ENCODE data around the gene NKX2-1. TPM values are rescaled to one million over a fixed set of nuclear protein-coding genes. Genes with fewer than 3 reads are reported as not detected.

The NKX2-1 gene
- total and polyA plus RNA-seq, 4 experiments from 2014 or later = not detected

GRCh38 chr14:36538051-36538450 is 18.0 kb upstream of the NKX2-1 start:
- H3K27ac ChIP-seq (ENCODE audit: low read depth, low read length) = no peak overlapping the region
- Mint-ChIP-seq H3K27me3 (peaks cover 8 to 14% of the 10 kb centered on the region in 2 donors), H3K27ac (no peak overlapping the region), H3K36me3 (peaks cover 0 to 2% of the 10 kb centered on the region in 2 donors), H3K4me1 (no peaks in the 10 kb centered on the region), H3K9me3 (peaks cover 0 to 18% (median 9%) of the 10 kb centered on the region in 8 donors), H3K4me3 (no peak overlapping the region)
- no peaks in the 10 kb centered on the region for H3K36me3 ChIP-seq (ENCODE audit: insufficient read depth, low read length)
- ChIA-PET POLR2A (ENCODE audit: partially characterized antibody) (no interaction called here), CTCF (ENCODE audit: partially characterized antibody) (no interaction called here)
- DNase-seq = no peak
- intact Hi-C loops (cut with micrococcal nuclease) = no loop called here
- no peaks in the 10 kb centered on the region for H3K4me1 ChIP-seq (ENCODE audit: insufficient read depth, low read length)
- no peaks in the 10 kb centered on the region for H3K27me3 ChIP-seq (ENCODE audit: insufficient read depth, low read length)
- no peak overlapping the region for H3K4me3 ChIP-seq (ENCODE audit: low read length in 2 of 2)
- no peaks in the 10 kb centered on the region for H3K9me3 ChIP-seq (ENCODE audit: control insufficient read depth in 1 of 2, low read length in 2 of 2)

GRCh38 chr14:36529062-36529461 is 9.0 kb upstream of the NKX2-1 start:
- no peaks in the 10 kb centered on the region for H3K9me3 ChIP-seq (ENCODE audit: control insufficient read depth in 1 of 2, low read length in 2 of 2)
- no peak for DNase-seq
- Mint-ChIP-seq H3K4me1 (peaks cover 0 to 2% (median 1%) of the 10 kb centered on the region in 4 donors), H3K4me3 (no peak overlapping the region), H3K27me3 (peaks cover 45 to 48% of the 10 kb centered on the region in 2 donors), H3K9me3 (peaks cover 0 to 7% (median 3%) of the 10 kb centered on the region in 8 donors), H3K27ac (no peak overlapping the region), H3K36me3 (no peaks in the 10 kb centered on the region)
- no peak overlapping the region for H3K27ac ChIP-seq (ENCODE audit: low read depth, low read length)
- CTCF ChIA-PET (ENCODE audit: partially characterized antibody) = no interaction called here
- intact Hi-C loops (cut with micrococcal nuclease) = no loop called here
- no peak overlapping the region for H3K4me3 ChIP-seq (ENCODE audit: low read length in 2 of 2)
- POLR2A ChIA-PET (ENCODE audit: partially characterized antibody) = no interaction called here
- no peaks in the 10 kb centered on the region for H3K4me1 ChIP-seq (ENCODE audit: insufficient read depth, low read length)
- no peaks in the 10 kb centered on the region for H3K36me3 ChIP-seq (ENCODE audit: insufficient read depth, low read length)
- peaks cover 11% of the 10 kb centered on the region for H3K27me3 ChIP-seq (ENCODE audit: insufficient read depth, low read length)

- no peaks in the 10 kb centered on the region for H3K9me3 ChIP-seq (ENCODE audit: control insufficient read depth in 1 of 2, low read length in 2 of 2)
- intact Hi-C loops (cut with micrococcal nuclease) = no loop called here
- H3K27me3 ChIP-seq (ENCODE audit: insufficient read depth, low read length) = peaks cover 23% of the 10 kb centered on the region
- ChIA-PET POLR2A (ENCODE audit: partially characterized antibody) (no interaction called here), CTCF (ENCODE audit: partially characterized antibody) (no interaction called here)
- DNase-seq = no peak
- no peak overlapping the region for H3K27ac Mint-ChIP-seq
- peaks cover 0 to 8% (median 5%) of the 10 kb centered on the region in 8 donors for H3K9me3 Mint-ChIP-seq
- no peak overlapping the region for H3K4me3 ChIP-seq (ENCODE audit: low read length in 2 of 2)
- no peaks in the 10 kb centered on the region for H3K36me3 ChIP-seq (ENCODE audit: insufficient read depth, low read length)
- H3K36me3 Mint-ChIP-seq = no peaks in the 10 kb centered on the region
- peaks cover 65 to 68% of the 10 kb centered on the region in 2 donors for H3K27me3 Mint-ChIP-seq
- H3K27ac ChIP-seq (ENCODE audit: low read depth, low read length) = no peak overlapping the region
- peaks cover 4% of the 10 kb centered on the region for H3K4me1 ChIP-seq (ENCODE audit: insufficient read depth, low read length)
- H3K4me3 Mint-ChIP-seq = no peak overlapping the region
- peaks cover 2 to 24% (median 5%) of the 10 kb centered on the region in 4 donors for H3K4me1 Mint-ChIP-seq
Observed at GRCh38 chr14:36525746-36526099, 5.7 kb upstream of the NKX2-1 start.

GRCh38 chr14:36524874-36525745 is 5.1 kb upstream of the NKX2-1 start:
- Mint-ChIP-seq H3K4me3 (peak overlapping the region in 2 of 8 donors; percentile 32 to 45), H3K36me3 (no peaks in the 10 kb centered on the region), H3K27ac (no peak overlapping the region), H3K27me3 (peaks cover 64 to 67% of the 10 kb centered on the region in 2 donors), H3K4me1 (peaks cover 2 to 24% (median 5%) of the 10 kb centered on the region in 4 donors), H3K9me3 (peaks cover 0 to 8% (median 5%) of the 10 kb centered on the region in 8 donors)
- Histone ChIP-seq H3K4me3 (ENCODE audit: low read length in 2 of 2) (no peak overlapping the region), H3K9me3 (ENCODE audit: control insufficient read depth in 1 of 2, low read length in 2 of 2) (no peaks in the 10 kb centered on the region), H3K4me1 (ENCODE audit: insufficient read depth, low read length) (peaks cover 7% of the 10 kb centered on the region), H3K36me3 (ENCODE audit: insufficient read depth, low read length) (no peaks in the 10 kb centered on the region), H3K27me3 (ENCODE audit: insufficient read depth, low read length) (peaks cover 23% of the 10 kb centered on the region), H3K27ac (ENCODE audit: low read depth, low read length) (no peak overlapping the region)
- intact Hi-C loops (cut with micrococcal nuclease) = no loop called here
- POLR2A ChIA-PET (ENCODE audit: partially characterized antibody) = no interaction called here
- CTCF ChIA-PET (ENCODE audit: partially characterized antibody) = interaction anchor here (1.1 kb wide), 1 partner anchor 29 kb away, joined by 3 read pairs; no protein-coding TSS in a partner anchor
- no peak for DNase-seq

- DNase-seq = no peak
- intact Hi-C loops (cut with micrococcal nuclease) = no loop called here
- no peak overlapping the region for H3K27ac Mint-ChIP-seq
- ChIA-PET POLR2A (ENCODE audit: partially characterized antibody) (no interaction called here), CTCF (ENCODE audit: partially characterized antibody) (interaction anchor here (1.1 kb wide), 1 partner anchor 30 kb away, joined by 3 read pairs; no protein-coding TSS in a partner anchor)
- no peaks in the 10 kb centered on the region for H3K36me3 ChIP-seq (ENCODE audit: insufficient read depth, low read length)
- no peaks in the 10 kb centered on the region for H3K9me3 ChIP-seq (ENCODE audit: control insufficient read depth in 1 of 2, low read length in 2 of 2)
- H3K27me3 ChIP-seq (ENCODE audit: insufficient read depth, low read length) = peaks cover 23% of the 10 kb centered on the region
- H3K27ac ChIP-seq (ENCODE audit: low read depth, low read length) = no peak overlapping the region
- no peak overlapping the region for H3K4me3 ChIP-seq (ENCODE audit: low read length in 2 of 2)
- no peaks in the 10 kb centered on the region for H3K36me3 Mint-ChIP-seq
- peaks cover 1 to 31% (median 10%) of the 10 kb centered on the region in 4 donors for H3K4me1 Mint-ChIP-seq
- peaks cover 0 to 10% (median 3%) of the 10 kb centered on the region in 8 donors for H3K9me3 Mint-ChIP-seq
- H3K27me3 Mint-ChIP-seq = peaks cover 66 to 68% of the 10 kb centered on the region in 2 donors
- H3K4me1 ChIP-seq (ENCODE audit: insufficient read depth, low read length) = peaks cover 10% of the 10 kb centered on the region
- peak overlapping the region in 1 of 8 donors; percentile 11 for H3K4me3 Mint-ChIP-seq
Observed at GRCh38 chr14:36524220-36524837, 4.3 kb upstream of the NKX2-1 start.

GRCh38 chr14:36522972-36523715 is 3.1 kb upstream of the NKX2-1 start:
- Mint-ChIP-seq H3K27ac (no peak overlapping the region), H3K27me3 (peaks cover 59% of the 10 kb centered on the region in 2 donors), H3K4me1 (peaks cover 1 to 33% (median 11%) of the 10 kb centered on the region in 4 donors), H3K4me3 (peak overlapping the region in 2 of 8 donors; percentile 20 to 29), H3K9me3 (peaks cover 0 to 10% (median 1%) of the 10 kb centered on the region in 8 donors), H3K36me3 (no peaks in the 10 kb centered on the region)
- no peaks in the 10 kb centered on the region for H3K36me3 ChIP-seq (ENCODE audit: insufficient read depth, low read length)
- H3K4me1 ChIP-seq (ENCODE audit: insufficient read depth, low read length) = peaks cover 11% of the 10 kb centered on the region
- ChIA-PET POLR2A (ENCODE audit: partially characterized antibody) (no interaction called here), CTCF (ENCODE audit: partially characterized antibody) (interaction anchor here (1.6 kb wide), 1 partner anchor 33 kb away, joined by 3 read pairs; no protein-coding TSS in a partner anchor)
- no peak overlapping the region for H3K27ac ChIP-seq (ENCODE audit: low read depth, low read length)
- H3K9me3 ChIP-seq (ENCODE audit: control insufficient read depth in 1 of 2, low read length in 2 of 2) = no peaks in the 10 kb centered on the region
- DNase-seq = no peak
- peaks cover 21% of the 10 kb centered on the region for H3K27me3 ChIP-seq (ENCODE audit: insufficient read depth, low read length)
- intact Hi-C loops (cut with micrococcal nuclease) = no loop called here
- H3K4me3 ChIP-seq (ENCODE audit: low read length in 2 of 2) = no peak overlapping the region

Data from CD4-positive, alpha-beta memory T cell (primary cell).